Upper lobe of left lung (tissue), 6 donors: Measurements from ENCODE around the gene DHRS1. TPM values are rescaled to one million over a fixed set of nuclear protein-coding genes. Genes with fewer than 3 reads are reported as not detected.

Experiments used
- ATAC-seq, 2 donors: fragments of 200-7000 bp; cut with Tn5 transposase; one replicate each; pipeline ENCODE4 v1.9.1; 2022; ENCODE audit warnings: mild to moderate bottlenecking in 2 of 2, moderate library complexity in 2 of 2; ENCODE audit not compliant: low FRiP score in 2 of 2
- DNase-seq, 2 donors: peaks; one replicate each; pipeline ENCODE4 v3.0.0-alpha.2; 2019 to 2020
- H3K27ac ChIP-seq, 4 donors: fragments of 200-600 bp; sonication (generic); one replicate each; pipeline ENCODE4 v1.5.1; 2016 to 2019
- H3K27me3 ChIP-seq, 4 donors: fragments of 200-600 bp; sonication (generic); one replicate each; pipeline ENCODE4 v1.5.1; 2017 to 2019
- H3K36me3 ChIP-seq, 4 donors: fragments of 200-600 bp; sonication (generic); one replicate each; pipeline ENCODE4 v1.5.1; 2016 to 2019
- H3K4me1 ChIP-seq, 4 donors: fragments of 200-600 bp; sonication (generic); one replicate each; pipeline ENCODE4 v1.5.1; 2018 to 2019
- H3K4me3 ChIP-seq, 4 donors: fragments of 200-600 bp; sonication (generic); one replicate each; pipeline ENCODE4 v1.5.1; 2017 to 2019; ENCODE audit warnings: mild to moderate bottlenecking in 2 of 4, moderate library complexity in 1 of 4
- H3K9me3 ChIP-seq, 4 donors: fragments of 200-600 bp; sonication (generic); one replicate each; pipeline ENCODE4 v1.5.1; 2018 to 2019
- CTCF ChIP-seq, 6 experiments: fragments of 450-650 bp in 4 of 6; fragments of 200-600 bp in 2 of 6; sonication (generic) in 2 of 6; IDR thresholded peaks; one replicate each; pipeline ENCODE4 v1.5.1; 2016 to 2019; ENCODE audit warnings: antibody characterized with exemption in 6 of 6
- EP300 ChIP-seq, 4 donors: sonication (generic); formaldehyde crosslinking; IDR thresholded peaks; one replicate each; pipeline ENCODE4 v1.5.1; 2017; ENCODE audit warnings: antibody characterized with exemption in 4 of 4, control low read depth in 2 of 4
- POLR2A ChIP-seq, 4 donors: fragments of 450-650 bp; IDR thresholded peaks; one replicate each; pipeline ENCODE4 v1.5.1; 2016 to 2017; ENCODE audit warnings: antibody characterized with exemption in 4 of 4, mild to moderate bottlenecking in 2 of 4
- POLR2AphosphoS5 ChIP-seq, 2 donors: sonication (generic); formaldehyde crosslinking; IDR thresholded peaks; one replicate each; pipeline ENCODE4 v1.5.1; 2017; ENCODE audit warnings: antibody characterized with exemption in 2 of 2
- WGBS, 2 donors: methylation state at CpG; one replicate each; pipeline ENCODE4 v1.1.5; 2017 to 2018; 5-methylcytosine and 5-hydroxymethylcytosine counted together
- total RNA-seq, 6 donors: library from RNA; depleted of rRNA in 4 of 6; stranded (reverse); fragments of >200 nt in 4 of 6; gene quantifications; one replicate each; pipeline versions ENCODE4 v1.1.0 to v1.2.1, GENCODE V29; 2016 to 2021
- donor health status: DM: no; HTN: no; CAD: no; lungs with moderate emphysema.
- donor health status: DM: no; HTN: yes; CAD: no; lungs with severe emphysema.

DHRS1 gene
- total RNA-seq, 6 donors from 2014 or later: 23.0 to 60.3 (median 32.8) TPM

DNA sequence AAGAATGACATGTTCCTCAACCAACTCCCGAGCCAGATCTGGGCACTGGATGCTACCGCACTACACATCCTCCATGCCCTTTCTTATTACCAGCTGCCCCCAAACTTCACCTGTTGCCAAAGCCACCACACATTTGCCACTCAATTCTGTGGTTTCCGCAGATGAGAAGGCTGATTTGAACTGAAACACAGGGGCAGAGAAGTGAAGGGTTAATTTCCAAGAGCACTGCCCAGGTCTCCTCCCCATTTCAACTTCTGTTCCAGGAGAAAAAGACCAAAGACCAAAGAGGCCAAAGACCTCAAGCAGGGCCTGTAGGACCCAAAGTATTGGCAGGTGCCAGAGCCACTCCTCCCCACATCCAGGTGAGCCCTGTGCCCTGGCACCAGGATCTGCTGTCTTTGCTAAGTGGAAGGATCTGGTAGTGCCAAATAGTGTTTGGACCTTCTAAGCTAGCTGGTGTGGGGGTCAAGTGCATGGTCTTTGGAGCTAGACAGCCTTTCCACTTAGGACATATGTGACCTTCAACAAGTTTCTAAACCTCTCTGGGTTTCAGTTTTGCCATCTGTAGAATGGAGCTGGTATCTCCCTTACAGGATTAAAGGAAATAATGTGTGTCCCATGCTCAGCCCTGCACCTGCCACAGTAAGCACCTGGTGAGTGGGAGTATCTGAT lies 8.0 kb downstream of the DHRS1 start:
- Histone ChIP-seq H3K27me3 (no peaks in the 10 kb centered on the region), H3K9me3 (no peaks in the 10 kb centered on the region), H3K27ac (no peak overlapping the region), H3K4me1 (peaks cover under 1 to 3% (median 2%) of the 10 kb centered on the region in 4 donors), H3K36me3 (peaks cover 6 to 70% (median 46%) of the 10 kb centered on the region in 4 donors), H3K4me3 (no peak overlapping the region)
- ATAC-seq (no peak), DNase-seq (no peak)
- TF ChIP-seq POLR2AphosphoS5 (IDR thresholded peaks at IDR 0.05): no peak
- WGBS, 2 donors: 88 to 93% methylated on average over 3 of the region's 3 CpGs

GRCh38 chr14:24290746-24291145 lies 8.8 kb downstream of the DHRS1 start:
- no peaks in the 10 kb centered on the region for H3K9me3 ChIP-seq
- no peak for TF ChIP-seq POLR2A (IDR thresholded peaks at IDR 0.05)
- no peak for TF ChIP-seq EP300 (IDR thresholded peaks at IDR 0.05)
- no peak for TF ChIP-seq CTCF (IDR thresholded peaks at IDR 0.05)
- TF ChIP-seq POLR2AphosphoS5 (IDR thresholded peaks at IDR 0.05): no peak
- no peak for ATAC-seq
- H3K36me3 ChIP-seq: peaks cover 6 to 62% (median 42%) of the 10 kb centered on the region in 4 donors
- H3K27me3 ChIP-seq: no peaks in the 10 kb centered on the region
- no peak overlapping the region for H3K27ac ChIP-seq
- DNase-seq: no peak
- H3K4me1 ChIP-seq: no peaks in the 10 kb centered on the region
- 83 to 94% methylated on average over 9 of the region's 9 CpGs for WGBS, 2 donors
- H3K4me3 ChIP-seq: no peak overlapping the region

DNA sequence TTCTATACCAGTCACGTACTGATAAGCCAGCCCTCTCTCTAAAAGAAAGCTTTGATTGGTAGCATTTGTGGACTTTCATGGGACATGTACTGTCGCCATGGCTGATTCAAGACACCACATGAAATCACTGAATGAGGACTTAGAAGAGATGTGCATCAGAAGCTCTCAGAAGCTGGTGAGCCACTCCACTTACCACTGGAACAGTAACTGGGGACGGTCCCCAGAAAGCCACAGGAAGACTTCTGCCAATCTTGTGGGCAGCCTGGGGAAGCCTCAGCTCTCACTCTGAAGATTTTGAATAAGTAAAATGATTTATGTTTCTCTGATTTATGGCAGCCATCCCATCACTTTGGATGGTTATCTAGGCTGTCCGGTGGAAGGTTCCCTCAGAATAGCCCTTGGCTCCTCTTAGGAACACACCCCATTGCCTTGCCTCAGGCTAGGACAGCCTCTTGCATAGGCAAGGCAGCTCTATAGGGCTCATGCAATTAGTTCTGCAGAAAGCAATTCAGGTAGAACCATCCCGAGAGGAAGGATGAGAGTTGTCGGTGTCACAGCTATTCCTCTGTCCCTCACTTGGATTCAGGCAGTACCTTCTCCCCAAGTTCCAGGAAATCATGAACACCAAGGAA lies 9.8 kb downstream of the DHRS1 start:
- Histone ChIP-seq H3K4me3 (no peak overlapping the region), H3K4me1 (no peaks in the 10 kb centered on the region), H3K36me3 (peaks cover 6 to 52% (median 35%) of the 10 kb centered on the region in 4 donors), H3K27me3 (no peaks in the 10 kb centered on the region), H3K27ac (no peak overlapping the region), H3K9me3 (no peaks in the 10 kb centered on the region)
- 65 to 76% methylated on average over 3 to 6 of the region's 6 CpGs for WGBS, 2 donors
- DNase-seq: no peak
- TF ChIP-seq EP300 (IDR thresholded peaks at IDR 0.05): no peak
- TF ChIP-seq POLR2A (IDR thresholded peaks at IDR 0.05): no peak
- no peak for TF ChIP-seq CTCF (IDR thresholded peaks at IDR 0.05)
- no peak for TF ChIP-seq POLR2AphosphoS5 (IDR thresholded peaks at IDR 0.05)
- ATAC-seq: no peak

DNA sequence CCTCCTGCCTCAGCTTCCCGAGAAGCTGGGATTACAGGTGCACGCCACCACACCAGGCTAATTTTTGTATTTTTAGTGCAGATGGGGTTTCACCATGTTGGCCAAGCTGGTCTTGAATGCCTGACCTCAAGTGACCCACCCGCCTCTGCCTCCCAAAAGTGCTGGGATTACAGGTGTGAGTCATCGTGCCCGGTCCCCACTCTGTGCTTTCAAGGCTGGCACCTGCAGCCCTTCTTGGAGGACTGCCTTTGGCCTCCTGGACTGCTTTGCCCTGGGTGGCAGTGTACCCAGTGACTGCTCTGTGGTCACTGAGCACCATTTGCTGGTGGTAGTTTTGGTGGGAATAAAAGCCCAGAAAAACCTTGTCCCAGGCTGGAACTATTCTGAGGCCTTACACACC lies 12.6 kb downstream of the DHRS1 start:
- ATAC-seq (no peak), DNase-seq (no peak)
- H3K4me3 ChIP-seq: no peak overlapping the region
- TF ChIP-seq CTCF (IDR thresholded peaks at IDR 0.05) (no peak), EP300 (IDR thresholded peaks at IDR 0.05) (no peak), POLR2A (IDR thresholded peaks at IDR 0.05) (no peak)
- no peak overlapping the region for H3K27ac ChIP-seq
- H3K4me1 ChIP-seq: peaks cover 0 to 4% (median 1%) of the 10 kb centered on the region in 4 donors
- H3K27me3 ChIP-seq: no peaks in the 10 kb centered on the region
- peaks cover 6 to 29% (median 26%) of the 10 kb centered on the region in 4 donors for H3K36me3 ChIP-seq
- H3K9me3 ChIP-seq: no peaks in the 10 kb centered on the region
- 95 to 100% methylated on average over 5 of the region's 5 CpGs for WGBS, 2 donors

DNA sequence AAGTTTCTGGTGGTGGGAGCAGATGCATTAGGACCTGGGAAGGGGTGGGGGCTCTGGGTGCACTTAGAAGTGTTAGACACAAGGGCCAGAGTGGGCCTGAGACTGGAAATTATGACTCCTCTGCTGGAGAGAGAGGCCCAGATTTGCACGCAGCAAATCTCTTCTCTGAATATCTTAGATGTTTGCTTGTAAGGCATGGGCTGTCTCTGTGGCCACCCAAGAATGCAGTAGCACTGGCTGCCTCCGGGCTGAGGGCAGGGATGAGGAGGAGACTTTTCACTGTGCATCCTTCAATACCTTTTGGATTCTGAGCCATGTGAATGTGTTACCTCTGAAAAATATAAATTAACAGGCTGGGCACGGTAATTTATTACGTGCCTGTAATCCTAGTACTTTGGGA lies 14.2 kb downstream of the DHRS1 start:
- Histone ChIP-seq H3K27ac (no peak overlapping the region), H3K27me3 (no peaks in the 10 kb centered on the region), H3K4me1 (peaks cover 0 to 11% (median 5%) of the 10 kb centered on the region in 4 donors), H3K9me3 (no peaks in the 10 kb centered on the region), H3K36me3 (peaks cover 0 to 12% (median 10%) of the 10 kb centered on the region in 4 donors), H3K4me3 (no peak overlapping the region)
- ATAC-seq (no peak), DNase-seq (no peak)
- 73 to 96% methylated on average over 2 to 4 of the region's 4 CpGs for WGBS, 2 donors
- no peak for TF ChIP-seq POLR2A (IDR thresholded peaks at IDR 0.05)
- TF ChIP-seq POLR2AphosphoS5 (IDR thresholded peaks at IDR 0.05): no peak
- no peak for TF ChIP-seq EP300 (IDR thresholded peaks at IDR 0.05)
- TF ChIP-seq CTCF (IDR thresholded peaks at IDR 0.05): no peak
